HG03196 (cell line): ENCODE data around the gene EWSR1.
A peak's percentile ranks its signal among the peaks of the same experiment; 100 is the strongest.

ENCODE experiments used
- ATAC-seq: cut with Tn5 transposase; IDR thresholded peaks from one replicate; pipeline ENCODE4 v1.9.1; 2021; ENCODE audit not compliant: unreplicated experiment

The EWSR1 gene

GRCh38 chr22:29267462-29267857 is 608 bp upstream of the EWSR1 start:
- ATAC-seq = no peak

- ATAC-seq = peak; percentile 26
These were observed 602 bp downstream of the EWSR1 start for GRCh38 chr22:29268511-29269229.

GRCh38 chr22:29269230-29269604 is 1.1 kb downstream of the EWSR1 start:
- ATAC-seq = no peak

- no peak for ATAC-seq
These were observed 1.8 kb downstream of the EWSR1 start for GRCh38 chr22:29269731-29270474.

- ATAC-seq = no peak
These were observed 2.6 kb downstream of the EWSR1 start for GRCh38 chr22:29270475-29271271.

GRCh38 chr22:29272624-29273023 is 4.6 kb downstream of the EWSR1 start:
- no peak for ATAC-seq

GRCh38 chr22:29275167-29275566 is 7.1 kb downstream of the EWSR1 start:
- ATAC-seq = no peak

GRCh38 chr22:29275819-29276565 is 7.9 kb downstream of the EWSR1 start:
- ATAC-seq = no peak

- no peak for ATAC-seq
These were observed 9.9 kb downstream of the EWSR1 start for GRCh38 chr22:29277927-29278326.

- ATAC-seq = no peak
These were observed 16.1 kb downstream of the EWSR1 start for GRCh38 chr22:29284196-29284595.

- ATAC-seq = no peak
These were observed 20.8 kb downstream of the EWSR1 start for GRCh38 chr22:29288837-29289236.

GRCh38 chr22:29290061-29290460 is 22.0 kb downstream of the EWSR1 start:
- ATAC-seq = no peak

GRCh38 chr22:29291215-29291614 is 23.1 kb downstream of the EWSR1 start:
- no peak for ATAC-seq

- ATAC-seq = no peak
These were observed 24.3 kb downstream of the EWSR1 start for GRCh38 chr22:29292379-29292778.

- ATAC-seq = no peak
These were observed 30.6 kb downstream of the EWSR1 start for GRCh38 chr22:29298641-29299040.

GRCh38 chr22:29299136-29299900 is 31.2 kb downstream of the EWSR1 start:
- ATAC-seq = no peak

- no peak for ATAC-seq
These were observed 32.4 kb downstream of the EWSR1 start for GRCh38 chr22:29300467-29300806.

GRCh38 chr22:29300807-29301601 is 32.9 kb downstream of the EWSR1 start:
- no peak for ATAC-seq

- ATAC-seq = no peak
These were observed 33.8 kb downstream of the EWSR1 start for GRCh38 chr22:29301716-29302401.
